Activated gamma-delta T cell (primary cell): ENCODE results near the gene TRPM2.
"Not testable (repeated sequence)": the region's sequence is repeated elsewhere in the genome, so short reads cannot be mapped to it uniquely, and the experiment has no call there.

Experiments
- DNase-seq: peaks from one replicate; lab custom pipeline; 2025; lab: John Stamatoyannopoulos, UW

TRPM2 gene

DNA sequence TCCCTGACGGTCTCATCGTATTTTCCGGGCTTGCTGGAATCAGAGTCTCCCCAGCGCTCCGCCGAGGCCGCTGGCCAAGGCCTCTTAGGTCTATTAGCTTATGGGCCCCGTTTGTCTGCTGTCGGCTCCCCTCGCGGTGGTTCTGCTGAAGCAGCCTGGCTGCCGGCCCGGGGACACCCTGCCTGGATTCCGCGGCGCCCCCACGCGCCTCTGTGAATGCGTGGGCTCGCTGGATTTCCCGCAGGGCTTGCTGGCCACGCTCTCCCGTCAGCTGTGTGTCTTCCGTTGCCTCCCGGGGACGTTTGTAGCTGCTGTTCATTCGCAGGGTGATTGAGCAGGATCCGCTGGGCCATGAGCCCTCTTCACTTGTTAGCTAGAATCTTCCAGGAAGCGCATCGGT, 110.3 kb downstream of the TRPM2 start:
- DNase-seq, result no peak

DNA sequence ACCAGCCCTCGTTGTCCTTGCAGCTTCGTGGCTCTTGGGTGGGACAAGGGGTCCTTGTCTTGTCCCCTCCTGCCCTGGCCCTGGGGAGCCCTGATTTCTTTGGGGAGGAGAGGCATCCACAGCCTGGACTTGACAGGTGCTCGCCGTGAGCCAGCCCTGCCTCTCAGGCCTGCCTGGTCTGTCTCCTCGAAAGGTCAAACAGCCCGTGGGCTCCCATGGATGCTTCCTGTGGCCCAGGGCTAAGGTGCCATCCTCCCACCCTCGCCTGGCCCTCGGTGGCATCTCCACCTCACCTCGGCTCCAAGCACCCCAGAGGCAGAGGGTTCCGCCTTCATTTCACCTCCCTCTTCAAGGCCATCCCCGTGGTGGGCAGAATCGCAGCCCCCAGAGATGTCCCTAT, 110.9 kb downstream of the TRPM2 start:
- no peak for DNase-seq

DNA sequence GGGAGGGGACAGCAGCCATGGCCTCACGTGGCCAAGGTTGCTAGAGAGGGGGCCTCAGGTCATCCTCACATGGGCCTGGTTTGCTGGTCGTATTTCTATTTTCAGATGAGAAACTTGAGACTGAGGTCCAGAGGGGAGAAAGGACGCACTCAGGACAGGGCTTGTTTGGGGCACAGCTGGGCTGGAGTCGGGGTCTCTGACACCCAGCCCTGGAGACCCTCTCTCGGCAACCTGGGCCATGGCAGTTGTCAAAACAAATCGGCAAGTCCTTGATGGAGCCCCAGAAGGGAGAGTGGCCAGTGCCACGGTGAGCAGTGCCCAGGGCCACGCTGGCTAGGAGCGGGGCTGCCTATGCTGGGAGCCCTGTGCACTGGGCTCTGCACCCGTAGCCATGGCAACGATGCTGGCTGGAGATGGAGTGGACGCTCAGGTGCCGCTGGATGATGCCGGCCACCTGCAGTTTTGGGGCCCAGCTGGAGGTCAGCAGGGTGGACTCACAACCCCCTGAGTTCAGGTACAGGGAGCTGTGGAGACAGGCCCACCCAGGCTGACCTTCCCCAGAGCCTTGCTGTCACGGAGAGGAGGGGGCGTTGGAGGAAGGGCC, 113.0 kb downstream of the TRPM2 start:
- no peak for DNase-seq

DNA sequence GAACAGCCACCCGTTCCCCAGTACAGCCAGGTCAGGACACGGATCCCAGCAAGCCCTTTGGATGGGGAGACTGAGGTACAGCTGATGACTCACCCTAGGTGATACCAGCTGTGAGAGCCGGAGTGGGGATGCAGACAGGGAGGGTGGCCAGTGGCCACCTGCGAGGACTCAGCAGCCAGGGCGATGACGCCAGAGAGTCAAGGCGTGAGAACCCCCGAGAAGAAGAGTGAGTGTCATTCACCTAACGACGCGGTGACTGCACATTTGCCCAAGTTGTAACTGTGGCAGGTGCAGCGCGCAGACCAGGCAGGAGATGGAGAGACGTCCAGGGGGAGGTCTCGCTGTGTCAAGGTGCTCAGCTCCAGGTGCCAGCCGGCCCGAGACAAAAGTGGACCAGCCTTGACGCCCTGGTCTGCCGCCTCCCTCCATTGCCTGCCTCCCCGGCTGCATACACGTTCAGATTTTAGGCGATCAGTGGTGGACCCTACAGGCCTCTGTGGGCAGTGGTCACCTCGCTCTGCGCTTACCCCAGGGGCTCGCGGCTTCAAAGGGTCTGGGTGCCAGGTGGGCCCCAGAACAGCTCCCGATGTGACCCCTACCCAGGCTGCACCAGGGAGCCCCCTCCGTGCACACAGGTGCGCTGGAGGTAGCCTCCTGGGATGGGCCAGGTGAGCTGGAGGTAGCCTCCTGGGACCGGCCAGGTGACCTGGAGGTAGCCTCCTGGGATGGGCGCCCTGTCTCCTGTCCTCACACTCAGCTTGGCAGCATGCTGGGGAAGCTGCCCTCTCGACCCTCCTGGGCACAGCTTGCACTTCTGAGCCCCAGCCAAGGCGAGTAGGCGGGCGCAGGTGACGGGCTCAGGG, 113.8 kb downstream of the TRPM2 start:
- DNase-seq, result no peak

DNA sequence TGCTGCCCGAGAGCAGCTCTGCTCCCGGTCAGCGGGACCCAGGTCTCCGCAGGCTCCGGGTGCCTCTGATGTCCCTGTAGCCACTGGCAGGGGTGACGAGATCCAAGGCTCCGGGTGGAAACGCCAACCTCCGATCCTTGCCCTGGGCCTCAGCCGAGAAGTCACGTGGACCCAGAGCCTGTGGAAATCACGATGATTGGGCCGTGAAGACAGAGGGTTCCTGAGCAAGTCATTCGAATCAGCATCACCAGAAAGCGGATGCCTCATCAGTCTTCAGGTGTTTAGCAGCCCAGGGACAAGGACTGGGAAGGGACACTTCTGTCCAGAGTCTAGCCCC, 114.4 kb downstream of the TRPM2 start:
- DNase-seq, result no peak

DNA sequence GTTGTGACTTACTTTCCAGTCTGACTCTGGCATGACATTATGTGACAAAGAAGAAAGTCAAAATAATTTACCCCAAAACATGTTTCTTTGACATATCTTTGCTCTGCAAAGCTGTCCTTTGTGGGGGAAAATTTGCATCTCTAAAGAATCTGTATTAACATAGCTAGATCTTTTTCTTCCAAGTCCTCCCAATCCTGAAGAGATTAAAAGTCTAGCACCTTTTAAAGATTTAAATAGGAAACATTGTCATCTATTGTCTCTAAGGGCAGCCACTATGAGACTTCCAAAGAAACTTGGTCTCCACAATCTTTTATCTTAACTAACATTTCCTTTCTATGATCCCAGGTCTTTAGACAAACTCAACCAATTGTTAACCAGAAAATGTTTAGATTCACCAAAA, 117.9 kb downstream of the TRPM2 start:
- DNase-seq, result no peak

DNA sequence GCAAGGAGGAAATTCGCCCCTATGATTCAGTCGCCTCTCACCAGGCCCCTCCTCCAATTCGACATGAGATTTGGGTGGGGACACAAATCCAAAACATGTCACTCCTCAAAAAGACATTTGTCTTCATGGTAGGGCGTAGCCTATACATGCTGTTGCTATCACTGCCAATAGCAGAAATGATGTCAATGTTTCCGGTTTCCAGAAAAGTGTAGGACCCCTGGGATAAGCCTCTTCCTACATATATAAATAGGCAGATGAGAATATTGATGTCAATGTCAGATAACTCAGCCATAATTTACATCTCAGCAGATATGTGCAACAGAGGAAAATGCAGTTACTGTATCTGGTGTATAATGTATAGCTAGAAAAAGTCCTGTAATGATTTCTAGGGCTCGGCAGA, 118.6 kb downstream of the TRPM2 start:
- DNase-seq, result no peak

DNA sequence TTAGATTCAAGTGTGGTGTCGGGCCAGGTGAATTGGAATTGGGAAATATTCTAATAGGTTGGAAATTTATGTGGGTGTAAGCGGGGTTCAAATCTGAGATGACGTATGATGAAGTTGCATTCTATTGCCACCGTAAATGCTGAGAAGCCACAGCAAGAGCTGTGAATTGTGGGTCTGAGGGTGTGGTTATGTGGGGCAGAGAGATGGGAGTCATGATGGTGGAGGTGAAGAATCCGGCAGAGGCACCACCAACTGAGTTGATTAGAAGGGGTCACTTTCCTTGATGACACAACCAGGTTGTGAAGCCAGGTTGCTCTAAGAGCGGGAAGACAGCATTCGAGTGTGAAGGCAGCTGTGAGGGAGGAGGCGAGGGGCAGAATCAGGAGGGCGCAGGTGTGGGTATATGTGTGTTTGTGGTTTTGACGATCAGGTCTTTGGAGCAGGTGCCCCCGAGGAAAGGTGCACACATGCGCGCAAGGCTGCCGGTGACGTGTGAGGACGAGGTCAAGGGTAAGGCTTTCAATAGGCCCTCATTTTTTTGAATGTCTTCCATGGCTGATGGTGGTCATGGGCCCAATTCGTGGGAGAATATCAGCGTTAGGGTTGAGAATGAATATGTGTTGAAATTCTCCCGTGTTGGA, 120.6 kb downstream of the TRPM2 start:
- no peak for DNase-seq

DNA sequence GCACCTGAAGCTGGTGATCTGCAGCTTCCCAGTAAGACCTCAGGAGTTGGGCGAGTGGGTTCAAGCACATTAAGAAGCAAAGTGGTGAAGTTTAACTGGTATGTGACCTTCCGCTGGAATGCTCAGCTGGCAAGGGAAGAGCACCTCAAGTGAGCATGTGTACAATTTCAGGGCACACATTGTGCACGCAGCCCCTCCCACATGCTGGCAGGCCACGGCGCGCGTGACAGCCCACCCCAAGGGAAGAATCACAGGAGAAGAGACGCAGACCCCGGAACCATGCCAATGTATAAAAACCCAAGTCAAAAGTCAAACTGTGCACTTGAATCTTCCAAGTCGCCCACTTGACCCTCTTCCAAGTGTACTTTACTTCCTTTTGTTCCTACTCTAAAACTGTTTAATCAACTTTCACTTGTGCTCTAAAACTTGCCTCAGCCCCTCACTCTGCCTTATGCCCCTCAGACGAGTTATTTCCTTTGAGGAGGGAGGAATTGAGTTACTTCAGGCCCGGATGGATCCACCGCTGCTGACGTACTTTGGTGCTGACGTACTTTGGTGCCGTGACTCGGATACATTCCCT, 121.9 kb downstream of the TRPM2 start:
- DNase-seq, result no peak

DNA sequence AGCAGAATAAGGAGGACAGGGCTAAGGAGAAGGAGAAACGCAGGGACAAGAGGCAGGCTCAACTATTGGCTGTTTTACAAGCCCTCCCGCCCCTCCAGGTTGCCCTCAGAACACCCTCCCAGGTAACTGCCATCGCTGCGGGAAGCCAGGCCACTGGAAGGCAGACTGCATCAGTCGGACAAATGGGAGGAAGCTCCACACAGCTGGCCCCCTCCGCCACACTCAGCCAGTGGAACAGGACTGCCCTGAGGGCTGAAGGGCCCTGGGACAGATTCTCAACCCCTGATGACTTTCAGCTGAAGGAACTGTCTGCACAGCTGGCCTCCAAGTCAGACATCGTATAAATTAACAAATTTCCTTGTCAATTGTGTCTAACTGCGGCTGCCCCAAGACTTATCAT, 123.7 kb downstream of the TRPM2 start:
- no peak for DNase-seq

DNA sequence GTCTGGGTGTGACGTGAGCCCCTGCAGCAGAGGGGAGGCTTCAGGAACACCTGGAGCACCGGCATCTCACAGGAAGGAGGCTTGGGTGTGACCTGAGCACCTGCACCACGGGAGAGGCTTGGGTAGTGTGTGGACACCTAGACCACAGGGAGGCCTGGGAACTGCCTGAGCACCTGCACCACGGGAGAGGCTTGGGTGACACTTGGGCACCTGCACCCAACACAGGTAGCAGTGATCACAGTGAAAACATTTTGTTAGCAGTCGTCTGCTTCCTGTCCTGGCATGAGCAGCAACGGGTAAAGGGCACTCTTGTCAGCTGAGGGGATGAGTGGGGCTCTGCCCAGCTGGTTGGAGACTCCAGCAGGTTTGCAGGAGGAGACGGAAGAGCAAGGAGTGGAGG, 124.3 kb downstream of the TRPM2 start:
- no peak for DNase-seq

DNA sequence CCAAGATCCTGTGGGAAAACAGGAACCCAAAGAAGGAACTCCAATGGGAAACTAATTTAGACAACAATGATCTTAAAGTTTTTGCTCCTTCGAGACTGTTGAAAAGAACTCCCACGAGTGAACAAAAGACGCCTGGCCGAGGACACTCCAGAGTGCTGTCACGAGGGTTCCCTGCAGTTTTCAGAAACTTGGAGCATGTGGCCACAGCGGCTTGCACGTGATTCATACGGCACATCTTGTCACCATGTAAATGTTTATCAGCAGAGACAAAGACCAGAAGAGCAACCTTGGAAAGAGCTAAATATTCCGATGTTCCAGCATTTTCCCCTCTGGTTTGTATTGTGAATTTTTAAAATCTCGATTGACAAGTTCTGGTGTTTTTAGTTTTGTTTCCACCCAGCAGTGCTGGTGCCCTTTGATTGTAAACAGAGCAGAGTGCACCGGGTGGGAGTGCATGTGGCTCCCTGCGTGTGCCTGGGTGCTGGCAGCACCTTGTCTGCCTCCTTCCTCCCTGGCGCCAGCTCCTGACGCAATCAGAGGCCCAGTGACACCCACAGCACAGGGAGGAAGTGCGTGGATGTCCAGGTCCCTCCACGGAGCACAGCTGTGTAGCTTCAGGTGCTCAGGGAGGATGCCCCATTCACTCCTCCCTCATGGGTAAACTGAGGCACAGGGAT, 124.8 kb downstream of the TRPM2 start:
- DNase-seq, result no peak

DNA sequence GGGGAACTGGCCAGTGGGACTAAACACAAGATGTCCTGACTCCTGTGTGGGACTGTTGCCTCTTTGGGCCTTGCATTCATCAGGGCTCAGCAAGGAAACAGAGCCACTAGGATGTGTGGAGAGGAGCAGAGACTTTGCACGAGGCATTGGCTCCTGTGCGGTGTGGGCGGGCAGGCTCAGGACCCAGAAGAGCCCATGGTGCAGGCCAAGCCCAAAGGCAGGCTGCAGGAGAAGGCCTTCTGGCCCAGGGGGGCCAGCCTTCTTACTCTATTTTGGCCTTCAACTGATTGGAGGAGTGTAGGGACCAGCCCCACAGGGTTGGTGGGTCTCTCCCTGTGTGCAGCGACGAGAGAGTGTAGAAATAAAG, 125.4 kb downstream of the TRPM2 start:
- DNase-seq, result no peak

DNA sequence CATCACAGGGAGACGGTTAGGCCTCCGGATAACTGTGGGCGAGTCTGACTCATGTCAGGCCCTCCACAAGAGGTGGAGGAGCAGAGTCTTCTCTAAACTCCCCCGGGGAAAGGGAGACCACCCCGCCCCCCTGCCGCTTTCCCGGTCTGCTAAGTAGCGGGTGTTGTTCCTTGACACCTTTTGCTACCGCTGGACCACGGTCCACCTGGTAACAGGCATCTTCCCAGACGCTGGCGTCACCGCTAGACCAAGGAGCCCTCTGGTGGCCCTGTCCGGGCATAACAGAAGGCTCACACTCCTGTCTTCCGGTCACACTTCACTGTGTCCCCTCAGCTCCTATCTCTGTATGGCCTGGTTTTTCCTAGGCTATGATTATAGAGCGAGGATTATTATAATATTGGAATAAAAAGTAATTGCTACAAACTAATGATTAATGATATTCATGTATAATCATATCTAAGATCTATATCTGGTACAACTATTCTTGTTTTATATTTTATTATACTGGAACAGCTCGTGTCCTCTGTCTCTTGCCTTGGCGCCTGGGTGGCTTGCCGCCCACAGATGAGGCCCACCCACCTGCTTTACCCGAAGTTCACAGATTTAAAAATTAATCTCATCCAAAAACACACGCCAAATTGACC, 126.3 kb downstream of the TRPM2 start:
- not testable (repeated sequence) for DNase-seq

DNA sequence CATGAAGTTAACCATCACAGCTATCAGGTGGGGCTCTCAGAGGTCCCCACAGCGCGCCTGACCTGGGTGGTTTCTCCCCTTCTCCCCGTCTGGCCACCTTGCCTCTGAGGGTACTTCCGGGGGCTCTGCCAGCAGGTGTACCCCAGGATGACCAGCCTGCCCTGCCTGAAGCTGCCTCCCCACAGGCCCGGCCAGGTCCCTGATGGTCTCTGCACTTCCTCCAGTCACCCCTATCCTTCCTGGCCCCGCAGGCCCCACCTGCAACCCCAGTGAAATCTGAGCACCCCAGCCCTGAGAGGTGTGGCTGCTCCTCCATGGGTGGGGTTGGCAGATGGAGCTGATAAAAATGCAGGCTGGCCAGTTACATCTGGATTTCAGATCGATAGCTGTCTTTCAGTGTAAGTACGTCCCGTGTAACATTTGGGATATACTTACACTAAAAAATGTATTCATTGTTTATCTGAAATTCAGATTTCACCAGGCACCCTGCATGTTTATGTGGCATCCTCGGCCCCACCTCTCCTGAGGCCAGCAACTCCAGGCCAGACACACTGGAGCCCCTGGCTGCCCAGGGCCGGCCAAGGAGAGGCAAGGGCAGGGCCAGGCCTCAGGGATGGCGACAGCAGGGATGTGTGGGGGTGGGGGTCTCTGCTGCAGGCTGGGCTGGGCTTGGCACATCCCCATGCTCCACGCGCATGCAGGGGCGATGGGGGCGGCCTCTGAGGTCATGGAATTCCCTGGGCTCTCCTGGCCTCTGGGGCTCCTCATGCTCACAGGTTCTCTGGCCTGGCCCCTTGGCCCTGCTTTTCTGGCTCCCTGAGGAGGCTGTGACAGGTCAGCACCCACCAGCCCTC, 127.0 kb downstream of the TRPM2 start:
- no peak for DNase-seq

DNA sequence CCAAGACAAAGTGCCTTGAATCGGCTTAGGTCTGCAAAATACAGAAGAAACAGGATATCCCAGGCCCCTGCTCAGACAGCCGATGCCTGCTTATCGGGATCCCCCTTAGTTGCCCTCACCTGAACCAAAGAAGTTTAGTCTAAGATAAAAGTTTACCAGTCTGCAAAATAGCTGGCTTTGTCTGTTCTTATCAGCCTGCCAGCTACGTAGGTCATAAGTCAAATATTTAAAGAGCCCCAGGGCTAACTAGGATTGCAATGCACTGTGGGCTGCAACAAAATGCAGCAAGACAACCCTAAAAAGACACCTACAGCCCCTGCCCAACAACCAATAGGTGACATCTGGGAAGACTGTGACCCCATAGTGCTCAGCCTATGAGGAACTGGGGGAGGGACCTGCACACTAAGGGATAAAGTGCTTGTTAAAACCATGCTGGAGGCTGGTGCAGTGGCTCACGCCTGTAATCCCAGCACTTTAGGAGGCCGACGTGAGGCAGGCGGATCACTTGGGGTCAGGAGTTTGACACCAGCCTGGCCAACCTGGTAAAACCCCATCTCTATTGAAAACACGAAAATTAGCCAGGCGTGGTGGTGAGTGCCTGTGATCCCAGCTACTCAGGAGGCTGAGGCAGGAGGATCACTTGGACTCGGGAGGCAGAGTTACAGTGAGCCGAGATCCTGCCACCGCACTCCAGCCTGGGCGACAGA, 129.3 kb downstream of the TRPM2 start:
- no peak for DNase-seq

DNA sequence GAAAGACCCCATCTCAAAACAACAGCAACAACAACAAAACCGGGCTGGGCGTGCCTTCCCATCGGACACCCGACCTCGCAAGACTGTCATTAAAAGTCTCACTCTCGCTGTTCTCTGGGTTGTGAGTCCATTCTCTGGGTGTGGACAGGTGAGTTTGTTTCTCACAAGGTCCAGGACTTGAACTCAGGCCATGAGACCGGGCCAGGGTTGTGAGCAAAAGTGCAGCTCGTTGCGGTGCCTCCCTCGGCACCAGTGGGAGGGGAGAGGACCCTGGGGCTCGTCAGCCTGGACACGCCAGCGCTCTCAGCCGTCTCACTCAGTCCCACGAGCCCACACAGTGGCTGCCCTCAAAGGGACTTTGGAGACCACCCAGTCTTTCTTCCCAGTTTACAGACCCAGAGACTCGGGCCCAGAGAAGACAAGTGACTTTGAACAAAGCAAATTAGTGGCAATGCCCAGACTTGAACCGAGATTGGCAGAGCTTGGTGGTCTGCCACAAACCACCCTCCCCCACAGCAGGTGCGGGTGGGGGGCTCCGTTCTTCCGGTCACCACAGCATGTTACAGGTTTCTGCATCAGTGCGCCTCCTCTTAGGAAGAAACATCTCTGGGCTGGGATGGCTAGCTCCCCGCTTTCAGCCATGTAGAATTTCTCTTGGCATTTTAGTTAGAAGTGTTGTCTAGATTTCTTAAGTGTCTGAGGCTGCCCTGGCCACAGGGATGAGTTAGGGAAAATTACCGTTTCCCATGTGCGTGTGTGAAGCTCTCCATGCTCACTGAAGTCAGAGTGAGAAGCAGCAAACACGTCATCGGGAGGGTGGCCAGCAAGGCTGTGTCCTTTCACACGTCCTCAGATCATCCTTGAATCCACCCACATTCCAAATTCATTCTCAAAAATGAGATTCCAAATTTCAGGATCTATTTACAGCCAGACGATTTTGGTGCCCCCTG, 130.1 kb downstream of the TRPM2 start:
- no peak for DNase-seq

DNA sequence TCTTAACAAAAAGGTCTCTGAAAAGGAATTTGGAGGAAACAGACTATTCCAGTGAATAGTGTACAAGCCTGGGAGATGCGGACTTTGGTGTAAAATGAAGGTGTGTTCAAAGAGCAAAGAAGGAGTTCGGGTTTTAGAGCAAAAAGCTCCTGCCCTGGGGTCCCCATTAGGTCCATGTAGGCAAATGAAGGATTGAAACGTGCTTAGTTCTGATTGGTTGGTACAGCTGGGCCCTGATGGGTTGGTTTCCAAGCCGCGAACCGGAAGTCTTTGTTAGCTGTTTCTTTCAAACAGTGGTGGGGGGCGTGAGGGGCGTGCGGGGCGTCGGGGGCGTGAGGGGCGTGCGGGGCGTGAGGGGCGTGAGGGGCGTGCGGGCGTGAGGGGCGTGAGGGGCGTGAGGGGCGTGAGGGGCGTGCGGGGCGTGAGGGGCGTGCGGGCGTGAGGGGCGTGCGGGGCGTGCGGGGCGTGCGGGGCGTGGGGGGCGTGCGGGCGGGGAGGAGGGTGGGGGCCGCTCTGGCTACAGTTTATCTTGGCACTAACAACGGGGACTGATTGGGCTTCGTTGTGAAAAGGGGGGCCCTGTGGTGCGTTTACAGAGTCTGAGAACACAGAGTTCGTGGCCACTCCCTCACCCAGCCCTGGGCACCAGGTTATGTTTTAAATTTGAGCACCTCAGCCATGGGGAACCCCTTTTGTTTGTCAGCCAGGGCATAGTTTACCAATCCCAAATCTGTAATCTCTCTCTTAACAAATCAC, 131.3 kb downstream of the TRPM2 start:
- DNase-seq, result no peak
